Measurements from ENCODE around the gene DPYD. TPM values are rescaled to one million over a fixed set of nuclear protein-coding genes. Genes with fewer than 3 reads are reported as not detected.
A peak's percentile ranks its signal among the peaks of the same experiment; 100 is the strongest.

Gene DPYD
- total RNA-seq, 1 experiment from 2014 or later: 12.8 TPM

DNA sequence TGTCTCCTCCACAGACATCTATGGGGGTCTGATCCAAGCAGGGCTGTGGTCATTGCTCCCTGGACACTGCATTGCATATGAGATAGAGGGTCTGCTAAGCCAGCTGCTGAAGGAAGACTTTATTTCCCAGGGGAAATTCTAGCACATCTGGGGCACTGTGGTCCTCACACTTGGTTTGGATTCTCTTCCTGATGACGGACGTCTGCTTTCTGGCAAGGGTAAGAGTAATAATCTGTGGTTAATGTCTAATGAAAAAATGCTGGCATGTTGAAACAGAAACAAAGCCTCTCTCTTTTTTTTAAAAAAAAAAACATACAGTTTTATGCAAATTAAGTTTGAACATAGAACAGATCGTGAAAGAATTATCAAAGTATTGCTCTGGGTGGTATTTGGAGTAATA is 553.9 kb downstream of the DPYD start:
- no peak overlapping the region for H3K9ac ChIP-seq (ENCODE audit: low read length)
- H3K4me1 ChIP-seq (ENCODE audit: insufficient read depth, low read length): 0 out of 2 replicates have a peak, but pooled peaks cover 14% of the 10 kb centered on the region
- no peaks in the 10 kb centered on the region for H3K27me3 ChIP-seq (ENCODE audit: low read length)
- BruUV-seq (replicated peaks): no TSS peak
- ChIA-PET CTCF (no interaction called here), POLR2A (ENCODE audit: unreplicated experiment) (no interaction called here)
- H3K9me2 ChIP-seq (replicated peaks; ENCODE audit: low read length): no peaks in the 10 kb centered on the region
- H3K79me2 ChIP-seq (ENCODE audit: low read length): no peaks in the 10 kb centered on the region
- no peaks in the 10 kb centered on the region for H3K36me3 ChIP-seq (ENCODE audit: low read depth, low read length)
- no peaks in the 10 kb centered on the region for H3K9me3 ChIP-seq (ENCODE audit: low read length)
- H3F3A ChIP-seq (ENCODE audit: low read length, unreplicated experiment): no peaks in the 10 kb centered on the region
- no peak overlapping the region for H3K4me2 ChIP-seq (ENCODE audit: low read length)
- H4K20me1 ChIP-seq (ENCODE audit: low read length): no peaks in the 10 kb centered on the region
- no peak for ATAC-seq
- no peak for TF ChIP-seq EZH2 (IDR thresholded peaks at IDR 0.05; ENCODE audit: low read length, unreplicated experiment)
- TF ChIP-seq, protein P1, sequence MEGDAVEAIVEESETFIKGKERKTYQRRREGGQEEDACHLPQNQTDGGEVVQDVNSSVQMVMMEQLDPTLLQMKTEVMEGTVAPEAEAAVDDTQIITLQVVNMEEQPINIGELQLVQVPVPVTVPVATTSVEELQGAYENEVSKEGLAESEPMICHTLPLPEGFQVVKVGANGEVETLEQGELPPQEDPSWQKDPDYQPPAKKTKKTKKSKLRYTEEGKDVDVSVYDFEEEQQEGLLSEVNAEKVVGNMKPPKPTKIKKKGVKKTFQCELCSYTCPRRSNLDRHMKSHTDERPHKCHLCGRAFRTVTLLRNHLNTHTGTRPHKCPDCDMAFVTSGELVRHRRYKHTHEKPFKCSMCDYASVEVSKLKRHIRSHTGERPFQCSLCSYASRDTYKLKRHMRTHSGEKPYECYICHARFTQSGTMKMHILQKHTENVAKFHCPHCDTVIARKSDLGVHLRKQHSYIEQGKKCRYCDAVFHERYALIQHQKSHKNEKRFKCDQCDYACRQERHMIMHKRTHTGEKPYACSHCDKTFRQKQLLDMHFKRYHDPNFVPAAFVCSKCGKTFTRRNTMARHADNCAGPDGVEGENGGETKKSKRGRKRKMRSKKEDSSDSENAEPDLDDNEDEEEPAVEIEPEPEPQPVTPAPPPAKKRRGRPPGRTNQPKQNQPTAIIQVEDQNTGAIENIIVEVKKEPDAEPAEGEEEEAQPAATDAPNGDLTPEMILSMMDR (conservative IDR thresholded peaks at IDR 0.05; ENCODE audit: low read depth, low read length): no peak
- no peak for TF ChIP-seq EZH2phosphoT487 (IDR thresholded peaks at IDR 0.05; ENCODE audit: borderline replicate concordance, low read length)
- H3K4me3 ChIP-seq (ENCODE audit: low read length): no peak overlapping the region
- no peak for DNase-seq
- no peak overlapping the region for H2AFZ ChIP-seq (ENCODE audit: low read length)
- H3K27ac ChIP-seq (ENCODE audit: low read length): no peak overlapping the region
- intact Hi-C loops (cut with micrococcal nuclease): no loop called here

DNA sequence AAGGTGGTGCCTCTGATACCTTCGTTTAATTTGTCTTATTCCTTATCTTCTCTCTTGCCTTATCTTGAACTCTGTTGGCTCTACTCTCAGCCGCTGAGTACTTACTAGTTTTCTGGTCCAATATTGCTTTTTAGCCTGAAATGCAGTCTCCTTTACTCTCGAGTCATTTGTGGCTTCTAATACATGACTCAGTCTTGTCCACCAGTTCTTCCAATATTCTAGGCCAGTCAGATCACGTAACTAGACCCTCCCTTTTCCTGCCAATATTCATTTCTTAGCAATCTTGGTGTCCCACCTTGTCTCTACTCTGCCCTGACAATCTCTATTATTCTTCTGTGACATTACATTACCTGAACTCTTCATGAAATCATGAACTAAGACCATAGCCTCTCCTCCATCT is 555.8 kb downstream of the DPYD start:
- POLR2A ChIA-PET (ENCODE audit: unreplicated experiment): no interaction called here
- Histone ChIP-seq H3K9me2 (replicated peaks; ENCODE audit: low read length) (no peaks in the 10 kb centered on the region), H3K4me2 (ENCODE audit: low read length) (no peak overlapping the region), H3F3A (ENCODE audit: low read length, unreplicated experiment) (no peaks in the 10 kb centered on the region), H3K9ac (ENCODE audit: low read length) (no peak overlapping the region), H3K4me1 (ENCODE audit: insufficient read depth, low read length) (0 out of 2 replicates have a peak, but pooled peaks cover 14% of the 10 kb centered on the region), H3K36me3 (ENCODE audit: low read depth, low read length) (no peaks in the 10 kb centered on the region), H2AFZ (ENCODE audit: low read length) (no peak overlapping the region), H3K9me3 (ENCODE audit: low read length) (no peaks in the 10 kb centered on the region), H3K4me3 (ENCODE audit: low read length) (no peak overlapping the region), H3K27ac (ENCODE audit: low read length) (no peak overlapping the region), H3K27me3 (ENCODE audit: low read length) (no peaks in the 10 kb centered on the region), H4K20me1 (ENCODE audit: low read length) (no peaks in the 10 kb centered on the region), H3K79me2 (ENCODE audit: low read length) (no peaks in the 10 kb centered on the region)
- peak; percentile 17 for DNase-seq
- CTCF ChIA-PET: no interaction called here
- TF ChIP-seq, protein P1 (conservative IDR thresholded peaks at IDR 0.05; ENCODE audit: low read depth, low read length): no peak
- TF ChIP-seq EZH2 (IDR thresholded peaks at IDR 0.05; ENCODE audit: low read length, unreplicated experiment) (no peak), EZH2phosphoT487 (IDR thresholded peaks at IDR 0.05; ENCODE audit: borderline replicate concordance, low read length) (no peak)
- no TSS peak for BruUV-seq (replicated peaks)
- ATAC-seq: no peak
- intact Hi-C loops (cut with micrococcal nuclease): no loop called here

DNA sequence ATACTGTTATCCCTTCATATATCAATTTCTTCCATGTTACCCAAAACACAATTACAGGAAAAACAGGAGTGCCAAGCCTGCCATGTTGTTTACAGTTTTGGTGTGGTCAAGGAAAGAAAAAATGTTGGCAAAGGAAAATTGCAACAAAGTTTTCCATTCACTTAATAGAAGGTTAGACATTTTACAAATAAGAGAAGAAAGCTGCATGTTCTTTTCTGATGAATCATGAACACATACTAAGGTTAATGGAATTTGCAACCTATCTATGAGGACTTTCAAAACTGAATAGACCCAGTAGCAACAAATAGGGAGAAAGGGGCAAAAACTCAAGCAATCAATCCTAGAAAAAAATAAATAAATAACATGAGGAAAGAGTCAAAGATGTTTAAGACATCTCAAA is 556.7 kb downstream of the DPYD start:
- Histone ChIP-seq H3K9ac (ENCODE audit: low read length) (no peak overlapping the region), H3K9me2 (replicated peaks; ENCODE audit: low read length) (no peaks in the 10 kb centered on the region), H3K79me2 (ENCODE audit: low read length) (no peaks in the 10 kb centered on the region), H3K27ac (ENCODE audit: low read length) (no peak overlapping the region), H3K4me3 (ENCODE audit: low read length) (no peak overlapping the region), H4K20me1 (ENCODE audit: low read length) (no peaks in the 10 kb centered on the region), H3K4me2 (ENCODE audit: low read length) (no peak overlapping the region), H3K36me3 (ENCODE audit: low read depth, low read length) (no peaks in the 10 kb centered on the region), H3K27me3 (ENCODE audit: low read length) (no peaks in the 10 kb centered on the region), H2AFZ (ENCODE audit: low read length) (no peak overlapping the region), H3K4me1 (ENCODE audit: insufficient read depth, low read length) (0 out of 2 replicates have a peak, but pooled peaks cover 14% of the 10 kb centered on the region), H3F3A (ENCODE audit: low read length, unreplicated experiment) (no peaks in the 10 kb centered on the region), H3K9me3 (ENCODE audit: low read length) (no peaks in the 10 kb centered on the region)
- TF ChIP-seq, protein P1 (conservative IDR thresholded peaks at IDR 0.05; ENCODE audit: low read depth, low read length): no peak
- TF ChIP-seq EZH2 (IDR thresholded peaks at IDR 0.05; ENCODE audit: low read length, unreplicated experiment) (no peak), EZH2phosphoT487 (IDR thresholded peaks at IDR 0.05; ENCODE audit: borderline replicate concordance, low read length) (no peak)
- CTCF ChIA-PET: no interaction called here
- no TSS peak for BruUV-seq (replicated peaks)
- peak; percentile 55 for DNase-seq
- POLR2A ChIA-PET (ENCODE audit: unreplicated experiment): interaction anchor here (0.5 kb wide), 1 partner anchor 280 kb away, joined by 4 read pairs; no protein-coding TSS in a partner anchor
- intact Hi-C loops (cut with micrococcal nuclease): no loop called here
- ATAC-seq: peak; percentile 37; the same call in 1 of the 2 replicates

Measured in PC-3 (cell line).